GM18867 (cell line): ENCODE measurements around the gene MYOG.

Experiments used
- ATAC-seq: cut with Tn5 transposase; IDR thresholded peaks from one replicate; pipeline ENCODE4 v1.9.1; 2021; ENCODE audit warnings: mild to moderate bottlenecking, moderate library complexity; ENCODE audit not compliant: unreplicated experiment

MYOG gene

GRCh38 chr1:203034422-203035110 lies 51.2 kb downstream of the MYOG start:
- no peak for ATAC-seq

DNA sequence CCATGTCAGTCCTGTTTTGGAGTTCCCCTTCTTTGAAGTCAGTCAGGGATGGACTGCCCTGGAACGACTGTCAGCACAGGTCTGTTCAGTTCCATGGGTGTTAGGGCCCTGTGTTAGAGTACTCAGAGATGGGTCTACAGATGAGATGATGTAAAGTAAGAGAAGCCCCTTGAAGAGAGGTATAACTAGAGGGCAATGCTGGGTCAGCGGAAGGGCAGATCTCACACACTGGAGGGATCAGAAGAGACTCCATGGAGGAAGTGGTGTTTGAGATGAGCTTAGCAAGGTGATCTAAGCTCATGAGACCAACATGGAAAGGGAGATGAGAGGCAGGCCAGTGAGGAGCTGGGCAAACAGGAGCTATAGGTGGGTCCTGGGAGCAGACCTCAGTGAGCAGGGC lies 51.9 kb downstream of the MYOG start:
- ATAC-seq, result no peak

- ATAC-seq, result no peak
These were observed 52.5 kb downstream of the MYOG start for GRCh38 chr1:203033287-203033686.
